Stimulated activated CD8-positive, alpha-beta memory T cell treated with anti-CD3 and anti-CD28 coated beads, Interleukin-4, amount 100 ng/mL, for 24 hours (primary cell): Measurements from ENCODE around the gene DNAH17.

Experiments used
- DNase-seq: peaks from one replicate; pipeline ENCODE4 v3.0.0-alpha.2; 2020; ENCODE audit warnings: low read depth

The DNAH17 gene

GRCh38 chr17:78605886-78606285, 28.7 kb upstream of the DNAH17 start:
- no peak for DNase-seq

- no peak for DNase-seq
Measured at GRCh38 chr17:78605429-78605828, 28.2 kb upstream of the DNAH17 start.

- no peak for DNase-seq
Measured at GRCh38 chr17:78602246-78602645, 25.1 kb upstream of the DNAH17 start.

GRCh38 chr17:78601577-78602190, 24.5 kb upstream of the DNAH17 start:
- DNase-seq: no peak

GRCh38 chr17:78600181-78600721, 23.1 kb upstream of the DNAH17 start:
- DNase-seq: no peak

- no peak for DNase-seq
Measured at GRCh38 chr17:78599419-78599818, 22.2 kb upstream of the DNAH17 start.

GRCh38 chr17:78598013-78598471, 20.8 kb upstream of the DNAH17 start:
- no peak for DNase-seq

GRCh38 chr17:78596871-78597764, 19.9 kb upstream of the DNAH17 start:
- DNase-seq: no peak

GRCh38 chr17:78595135-78595810, 18.1 kb upstream of the DNAH17 start:
- no peak for DNase-seq

GRCh38 chr17:78592991-78593329, 15.8 kb upstream of the DNAH17 start:
- no peak for DNase-seq

GRCh38 chr17:78591263-78591671, 14.1 kb upstream of the DNAH17 start:
- no peak for DNase-seq

GRCh38 chr17:78589885-78590284, 12.7 kb upstream of the DNAH17 start:
- DNase-seq: no peak

- DNase-seq: no peak
Measured at GRCh38 chr17:78589031-78589675, 12.0 kb upstream of the DNAH17 start.

GRCh38 chr17:78588258-78589030, 11.2 kb upstream of the DNAH17 start:
- DNase-seq: no peak

GRCh38 chr17:78585006-78585630, 7.9 kb upstream of the DNAH17 start:
- DNase-seq: no peak

- no peak for DNase-seq
Measured at GRCh38 chr17:78583091-78583490, 5.9 kb upstream of the DNAH17 start.

GRCh38 chr17:78581304-78581703, 4.1 kb upstream of the DNAH17 start:
- no peak for DNase-seq

GRCh38 chr17:78580277-78580804, 3.1 kb upstream of the DNAH17 start:
- no peak for DNase-seq

GRCh38 chr17:78576389-78577112, 645 bp downstream of the DNAH17 start:
- no peak for DNase-seq

GRCh38 chr17:78575899-78576298, 1.3 kb downstream of the DNAH17 start:
- no peak for DNase-seq
